Heart right ventricle (tissue), 16 donors: ENCODE results near the gene SH3BGRL. TPM values are rescaled to one million over a fixed set of nuclear protein-coding genes. Genes with fewer than 3 reads are reported as not detected.
"Not testable (repeated sequence)": the region's sequence is repeated elsewhere in the genome, so short reads cannot be mapped to it uniquely, and the experiment has no call there.

Experiments used
- ATAC-seq, 8 donors: fragments of 200-7000 bp; cut with Tn5 transposase; one replicate each; pipeline ENCODE4 v1.9.1; 2020; ENCODE audit warnings: mild to moderate bottlenecking in 8 of 8, moderate library complexity in 8 of 8, moderate number of reproducible peaks in 1 of 8
- DNase-seq, 2 donors: peaks; one replicate each; pipeline ENCODE4 v3.0.0-alpha.2; 2020
- H3K27ac ChIP-seq, 10 donors: fragments of 200-600 bp; sonication (generic) in 2 of 10; one replicate each; pipeline versions ENCODE4 v1.5.0 to v1.8.0; 2020 to 2022; ENCODE audit warnings: mild to moderate bottlenecking in 3 of 10
- H3K27me3 ChIP-seq, 7 donors: fragments of 200-600 bp; one replicate each; pipeline ENCODE4 v1.8.0; 2021 to 2022; ENCODE audit warnings: mild to moderate bottlenecking in 2 of 7
- H3K36me3 ChIP-seq, 9 donors: fragments of 200-600 bp; sonication (generic) in 1 of 9; one replicate each; pipeline versions ENCODE4 v1.5.0 to v1.8.0; 2020 to 2022; ENCODE audit warnings: mild to moderate bottlenecking in 2 of 9
- H3K4me1 ChIP-seq, 9 donors: fragments of 200-600 bp; sonication (generic) in 1 of 9; one replicate each; pipeline versions ENCODE4 v1.5.0 to v1.8.0; 2020 to 2022; ENCODE audit warnings: mild to moderate bottlenecking in 4 of 9
- H3K4me3 ChIP-seq, 10 donors: fragments of 200-600 bp; sonication (generic) in 2 of 10; one replicate each; pipeline versions ENCODE4 v1.5.0 to v1.8.0; 2020 to 2022; ENCODE audit warnings: mild to moderate bottlenecking in 7 of 10, moderate library complexity in 2 of 10
- H3K9me3 ChIP-seq, 11 donors: fragments of 200-600 bp in 10 of 11; sonication (generic) in 2 of 11; one replicate each; pipeline versions ENCODE4 v1.5.0 to v1.8.0; 2013 to 2022; ENCODE audit warnings: mild to moderate bottlenecking in 2 of 11, control low read depth in 1 of 11, moderate library complexity in 1 of 11
- CTCF ChIP-seq, 9 donors: fragments of 200-600 bp; sonication (generic) in 2 of 9; IDR thresholded peaks; one replicate each; pipeline versions ENCODE4 v1.5.0 to v1.8.0; 2021 to 2022; ENCODE audit warnings: antibody characterized with exemption in 9 of 9, mild to moderate bottlenecking in 5 of 9, moderate library complexity in 1 of 9
- WGBS, 2 donors: extraction: QIAGEN DNeasy Blood & Tissue Kit; methylation state at CpG; one replicate each; pipeline ENCODE4 v1.1.7; 2013; ENCODE audit warnings: inconsistent platforms in 1 of 2; 5-methylcytosine and 5-hydroxymethylcytosine counted together
- intact Hi-C, 10 donors: fragments of 100-400 bp; cut with DNase I; formaldehyde crosslinking; loops; one replicate each; pipeline versions ENCODE4 v1.11.1 to v1.14.2; 2022
- polyA plus RNA-seq, 2 donors: library from polyadenylated mRNA; stranded (reverse); fragments of 200-250 nt; gene quantifications; one replicate each; pipeline ENCODE4 v1.2.3, GENCODE V29; 2013
- total RNA-seq, 10 donors: library from RNA; stranded (reverse); fragmentation: NEBNext Ultra II Directional in 3 of 10; extraction: Animal tissue kit (Norgen Biotek cat#: 25700) in 3 of 10; gene quantifications; one replicate each; pipeline versions ENCODE4 v1.2.1 to v1.2.4, GENCODE V29; 2021 to 2023
- donor health status: Arrhythmogenic right ventricular cardiomyopathy.
- donor health status: ischemic (EF 13 %, LVEDD 7.1; RV severe dilation, severe dysfunction).
- donor health status: healthy with polysubstance abuse.
- donor health status: DM: no; HTN: yes; CAD: no.
- donor health status: DM: no; HTN: no; CAD: no.
- donor health status: ischemic (EF 25% LVEDD 6.9; RV normal size, moderate dysfunction).
- donor health status: ischemic (EF 25% LVEDD 5.7; RV mildly dilated, moderate dysfunction).
- donor health status: healthy.
- donor health status: DM: yes; HTN: yes; CAD: no.
- donor health status: Ischemic cardiomyopathy.
- donor health status: ischemic (EF 35%, LVEDD 5.7; RV mildly dilated, moderate dysfunction).
- donor health status: nonischemic (EF 11% LVEDD 7.7; RV severe dilation, severe dysfunction).
- donor health status: DM: yes; HTN: yes; CAD: no.
- donor health status: PGD.
- donor health status: ischemic (EF 29% LVEDD 5.4; RV normal size, mild dysfunction).
- donor health status: nonischemic (EF 23%, LVEDD 6.1; RV moderate dilation, normal function).

SH3BGRL gene
- total and polyA plus RNA-seq, 12 donors: 13.2 to 54.1 (median 23.6) TPM

GRCh38 chrX:81316163-81316562 is 114.3 kb downstream of the SH3BGRL start:
- H3K4me3 ChIP-seq: no peak overlapping the region
- no peak overlapping the region for H3K27ac ChIP-seq
- no peaks in the 10 kb centered on the region for H3K36me3 ChIP-seq
- ATAC-seq: no peak
- H3K4me1 ChIP-seq: no peaks in the 10 kb centered on the region
- 73 to 81% methylated on average over 5 of the region's 5 CpGs for WGBS, 2 donors
- intact Hi-C loops: no loop called here
- peaks cover 0 to 5% (median 0%) of the 10 kb centered on the region in 11 donors for H3K9me3 ChIP-seq
- no peak for TF ChIP-seq CTCF (IDR thresholded peaks at IDR 0.05)
- no peaks in the 10 kb centered on the region for H3K27me3 ChIP-seq
- no peak for DNase-seq

DNA sequence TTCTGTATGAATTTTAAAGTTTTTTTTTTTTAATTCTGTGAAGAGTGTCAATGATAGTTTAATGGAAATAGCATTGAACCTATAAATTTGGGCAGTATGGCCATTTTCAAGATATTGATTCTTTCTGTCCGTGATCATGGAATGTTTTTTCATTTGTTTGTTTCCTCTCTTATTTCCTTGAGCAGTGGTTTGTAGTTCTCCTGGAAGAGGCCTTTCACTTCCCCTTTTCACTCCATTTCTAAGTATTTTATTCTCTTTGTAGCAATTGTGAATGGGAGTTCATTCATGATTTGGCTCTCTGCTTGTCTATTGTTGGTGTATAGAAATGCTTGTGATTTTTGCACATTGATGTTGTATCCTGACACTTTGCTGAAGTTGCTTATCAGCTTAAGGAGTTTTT is 129.8 kb downstream of the SH3BGRL start:
- DNase-seq, H3K4me3 ChIP-seq, ATAC-seq, H3K4me1 ChIP-seq, H3K27me3 ChIP-seq, intact Hi-C loops, H3K36me3 ChIP-seq, H3K27ac ChIP-seq: not testable (repeated sequence)
- 71 to 94% methylated on average over 1 of the region's 1 CpG for WGBS, 2 donors
- peaks cover 0 to 13% (median 0%) of the 10 kb centered on the region in 11 donors for H3K9me3 ChIP-seq

DNA sequence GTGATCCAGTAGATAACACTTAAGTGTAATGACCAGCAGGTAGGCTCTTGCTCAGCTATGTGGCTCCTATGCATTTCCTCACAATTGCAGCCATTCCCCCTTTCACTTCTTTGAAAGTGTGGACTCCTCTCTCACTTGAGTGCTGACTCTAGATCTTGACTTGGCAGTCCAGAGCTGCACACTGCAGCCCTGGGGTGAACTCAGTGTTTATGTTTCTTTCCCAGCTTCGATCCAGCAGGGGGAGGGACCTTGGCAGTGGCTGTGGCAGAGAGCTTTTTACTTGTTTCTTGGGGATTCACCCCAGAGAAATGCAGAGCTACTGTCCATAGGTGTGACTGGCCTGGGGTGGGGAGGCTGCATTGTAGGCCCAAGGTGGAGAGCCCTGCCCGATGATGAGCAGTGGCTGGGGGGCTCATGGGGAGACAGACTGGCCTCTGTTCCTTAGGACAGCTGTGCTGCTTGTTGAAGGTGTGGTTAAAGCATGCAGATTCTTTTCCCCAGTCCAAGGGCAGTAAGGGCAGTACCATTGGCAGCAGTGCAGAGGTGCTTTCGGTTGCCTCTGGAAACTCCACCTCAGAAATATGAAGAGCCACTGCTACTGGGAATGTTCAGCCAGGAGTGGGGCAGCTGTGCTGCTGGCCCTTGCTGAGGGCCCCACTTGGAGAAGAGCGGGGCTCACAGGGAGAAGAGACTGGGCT is 134.7 kb downstream of the SH3BGRL start:
- intact Hi-C loops: no loop called here
- Histone ChIP-seq H3K36me3 (no peaks in the 10 kb centered on the region), H3K27me3 (no peaks in the 10 kb centered on the region), H3K4me3 (no peak overlapping the region), H3K9me3 (peaks cover 0 to 17% (median 0%) of the 10 kb centered on the region in 11 donors), H3K4me1 (peaks cover 0 to 6% (median 0%) of the 10 kb centered on the region in 9 donors), H3K27ac (no peak overlapping the region)
- WGBS, 2 donors: 71 to 82% methylated on average over 3 to 4 of the region's 4 CpGs
- no peak for ATAC-seq
- no peak for TF ChIP-seq CTCF (IDR thresholded peaks at IDR 0.05)
- DNase-seq: no peak

DNA sequence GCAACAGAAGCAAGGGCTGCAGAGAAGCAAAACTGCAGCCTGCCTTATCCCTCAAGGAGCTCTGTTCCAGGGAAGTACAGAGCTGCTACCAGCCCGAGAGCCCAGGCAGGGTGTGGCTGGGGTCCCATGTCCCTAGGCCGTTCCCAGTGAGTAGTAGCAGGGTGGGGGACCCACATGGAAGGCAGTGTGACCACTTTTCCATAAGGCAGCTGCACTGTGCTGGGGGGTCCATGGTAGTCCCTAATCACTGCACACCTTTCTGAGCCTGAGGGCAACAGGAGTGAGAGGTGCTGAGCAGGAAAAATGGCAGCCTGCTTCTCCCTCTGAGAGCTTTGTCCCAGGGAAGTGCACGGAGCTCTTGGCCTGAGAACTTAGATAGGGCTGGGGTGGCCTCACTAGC is 135.9 kb downstream of the SH3BGRL start:
- Histone ChIP-seq H3K27ac (no peak overlapping the region), H3K4me1 (peaks cover 0 to 6% (median 0%) of the 10 kb centered on the region in 9 donors), H3K36me3 (no peaks in the 10 kb centered on the region), H3K4me3 (no peak overlapping the region), H3K9me3 (peaks cover 0 to 17% (median 0%) of the 10 kb centered on the region in 11 donors), H3K27me3 (no peaks in the 10 kb centered on the region)
- no peak for DNase-seq
- no peak for TF ChIP-seq CTCF (IDR thresholded peaks at IDR 0.05)
- no peak for ATAC-seq
- 96 to 100% methylated on average over 3 of the region's 3 CpGs for WGBS, 2 donors
- intact Hi-C loops: no loop called here

GRCh38 chrX:81338924-81339323 is 137.0 kb downstream of the SH3BGRL start:
- H3K4me1 ChIP-seq: no peaks in the 10 kb centered on the region
- H3K36me3 ChIP-seq: no peaks in the 10 kb centered on the region
- H3K4me3 ChIP-seq: no peak overlapping the region
- DNase-seq (no peak), ATAC-seq (no peak)
- H3K27me3 ChIP-seq: no peaks in the 10 kb centered on the region
- H3K27ac ChIP-seq: no peak overlapping the region
- intact Hi-C loops: no loop called here
- TF ChIP-seq CTCF (IDR thresholded peaks at IDR 0.05): no peak
- H3K9me3 ChIP-seq: peaks cover 0 to 17% (median 0%) of the 10 kb centered on the region in 11 donors
- WGBS, 2 donors: 96 to 100% methylated on average over 1 of the region's 1 CpG

GRCh38 chrX:81345296-81345695 is 143.4 kb downstream of the SH3BGRL start:
- intact Hi-C loops: not testable (repeated sequence)
- WGBS, 2 donors: 96 to 97% methylated on average over 12 to 14 of the region's 14 CpGs

More at GRCh38 chrX:81345296-81345695, 143.4 kb downstream of the SH3BGRL start:
- not testable (repeated sequence) for H3K27me3 ChIP-seq, H3K27ac ChIP-seq, DNase-seq, ATAC-seq, H3K9me3 ChIP-seq, H3K4me3 ChIP-seq, H3K4me1 ChIP-seq, H3K36me3 ChIP-seq
